Activated CD4-positive, alpha-beta T cell treated with anti-CD3 and anti-CD28 coated beads, Interleukin-2, amount 50 U/mL, for 48 hours (primary cell): ENCODE data around the gene PRKG1.
"Not testable (repeated sequence)": the region's sequence is repeated elsewhere in the genome, so short reads cannot be mapped to it uniquely, and the experiment has no call there.

Experiments used
- DNase-seq, 2 experiments: peaks; one replicate each; pipeline ENCODE4 v3.0.0-alpha.2; 2020

Gene PRKG1

GRCh38 chr10:51547941-51548340 lies 473.7 kb downstream of the PRKG1 start:
- no peak for DNase-seq

DNA sequence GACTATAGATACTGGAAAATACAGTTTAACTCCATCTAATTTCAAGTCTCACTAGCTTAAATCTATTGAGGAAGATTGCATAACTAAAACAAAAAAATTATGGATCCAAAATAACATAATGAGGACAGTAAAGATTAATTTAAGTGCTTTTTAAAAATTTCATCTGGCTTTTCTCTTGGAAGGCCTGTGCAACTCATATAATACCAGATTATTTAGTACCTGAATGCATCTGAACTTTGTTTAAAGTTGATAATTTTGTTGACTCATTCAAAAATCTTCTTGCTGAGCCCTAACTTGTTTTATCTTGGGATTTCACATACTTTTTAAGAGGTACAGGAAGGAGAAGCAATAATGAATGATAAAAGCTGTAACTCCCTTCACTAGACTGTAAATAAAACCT lies 478.6 kb downstream of the PRKG1 start:
- DNase-seq: no peak

DNA sequence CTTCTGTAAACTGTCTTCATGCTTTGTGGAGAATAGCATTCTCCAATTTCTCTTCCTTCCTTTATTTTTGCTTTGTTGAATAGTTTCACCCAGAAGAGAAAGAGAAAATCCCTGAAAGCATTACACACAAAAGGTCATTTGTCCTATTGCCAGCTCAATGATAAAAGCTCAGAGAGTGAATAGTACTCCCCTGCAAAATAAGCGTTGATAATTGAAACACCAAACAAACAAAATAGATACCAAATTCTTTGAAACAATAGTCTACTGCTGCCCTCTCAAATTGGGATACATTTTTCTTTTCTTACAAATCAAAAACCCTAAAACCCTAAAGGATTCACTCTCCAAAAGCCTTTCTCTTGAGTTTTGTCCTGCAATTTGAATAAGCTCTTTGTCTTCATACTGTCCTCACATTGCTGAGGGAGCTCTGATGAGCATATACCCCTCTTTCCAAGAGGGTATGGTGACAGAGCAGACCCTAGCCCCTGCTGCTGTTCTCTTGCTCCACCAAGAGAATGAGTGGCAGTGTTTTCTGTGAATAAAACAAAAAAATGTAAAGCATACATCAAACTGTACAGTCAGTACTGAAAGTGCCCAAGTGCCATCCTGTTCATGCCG lies 490.7 kb downstream of the PRKG1 start:
- DNase-seq: no peak

DNA sequence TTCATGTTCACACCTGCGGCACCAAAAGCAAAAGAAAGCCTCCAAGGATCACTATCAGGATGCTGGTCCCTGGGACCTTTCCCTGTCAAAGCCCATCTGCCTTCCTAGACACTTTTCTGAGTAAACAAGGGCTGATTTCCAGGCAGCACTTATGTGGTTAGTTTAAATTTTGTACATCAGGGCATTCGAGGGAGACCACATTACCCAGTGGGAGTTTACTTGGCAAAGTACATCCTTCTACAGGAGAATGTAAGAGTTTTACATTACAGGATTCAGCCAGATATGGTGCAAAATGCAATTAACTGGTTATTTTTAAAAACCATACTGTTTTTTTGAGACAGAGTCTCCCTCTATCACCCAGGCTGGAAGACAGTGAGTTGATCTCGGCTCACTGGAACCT lies 493.0 kb downstream of the PRKG1 start:
- DNase-seq: no peak

DNA sequence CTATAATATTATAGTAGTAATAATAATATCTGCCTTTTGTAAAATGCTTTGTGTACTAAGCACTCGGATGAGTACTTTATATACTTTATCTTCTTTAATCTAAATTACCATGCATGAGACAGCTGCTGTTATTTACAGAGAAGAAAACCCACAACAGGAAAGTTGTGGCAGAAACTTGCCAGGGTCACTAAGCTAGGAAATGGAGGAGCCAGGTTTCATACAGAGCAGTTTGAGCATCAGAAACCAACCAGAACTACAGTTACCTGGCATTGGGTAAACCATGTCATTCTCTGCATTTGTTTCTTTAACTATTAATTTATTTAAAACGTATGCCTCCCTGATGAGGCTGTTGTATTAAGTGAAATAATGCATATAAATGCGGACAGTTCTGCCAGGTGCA lies 495.2 kb downstream of the PRKG1 start:
- DNase-seq: no peak

- no peak for DNase-seq
Measured at GRCh38 chr10:51574248-51575048, 500.2 kb downstream of the PRKG1 start.

DNA sequence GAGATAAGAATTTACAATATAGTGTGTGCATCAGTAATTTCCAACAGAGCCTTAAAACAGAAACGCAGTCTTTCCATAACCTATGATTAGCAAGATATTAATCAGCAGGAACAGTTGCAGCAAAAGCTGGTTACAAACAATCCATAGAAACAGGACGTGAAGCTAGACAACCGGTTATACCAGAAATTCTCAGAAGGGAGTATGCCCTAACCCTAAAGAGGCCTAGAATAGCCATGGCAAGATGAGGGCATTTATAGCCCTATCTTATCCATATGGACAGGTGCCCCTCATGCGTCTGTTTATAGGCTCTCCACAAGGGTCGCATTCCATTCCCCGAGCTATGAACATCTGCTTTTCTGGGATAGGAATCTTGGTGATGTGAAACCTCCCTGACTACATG lies 506.9 kb downstream of the PRKG1 start:
- not testable (repeated sequence) for DNase-seq

DNA sequence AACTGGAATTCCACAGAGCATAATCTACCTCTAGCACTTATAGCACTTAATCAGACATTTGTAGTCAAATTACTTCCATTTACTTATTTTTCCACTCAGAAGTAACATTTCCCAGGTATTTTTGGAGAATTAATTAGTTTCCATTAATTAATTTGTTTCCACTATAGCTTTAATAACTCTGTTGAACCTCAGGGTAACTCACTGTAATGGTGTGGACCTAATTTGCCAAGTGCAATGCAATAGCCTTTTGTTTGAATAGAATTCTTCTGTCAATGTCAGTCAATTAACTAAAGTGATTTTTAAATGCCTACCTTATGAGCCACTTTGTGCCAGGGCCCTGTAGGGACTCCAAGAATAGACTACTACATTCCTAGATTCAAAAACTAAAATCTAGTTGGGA lies 509.7 kb downstream of the PRKG1 start:
- no peak for DNase-seq

DNA sequence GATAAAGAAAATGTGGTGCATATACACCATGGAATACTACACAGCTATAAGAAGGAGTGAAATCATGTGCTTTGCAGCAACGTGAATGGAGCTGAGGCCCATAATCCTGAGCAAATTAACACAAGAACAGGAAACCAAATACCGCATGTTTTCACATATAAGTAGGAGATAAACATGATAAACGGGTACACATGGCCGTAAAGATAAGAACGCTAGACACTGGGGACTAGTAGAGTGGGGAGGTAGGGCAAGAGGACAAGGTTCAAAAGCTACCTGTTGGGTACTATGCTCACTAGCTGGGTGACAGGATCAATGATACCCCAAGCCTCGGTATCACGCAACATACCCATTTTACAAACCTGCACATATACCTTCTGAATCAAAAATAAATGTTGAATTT lies 511.5 kb downstream of the PRKG1 start:
- DNase-seq: no peak

GRCh38 chr10:51588984-51589383 lies 514.7 kb downstream of the PRKG1 start:
- DNase-seq: no peak

DNA sequence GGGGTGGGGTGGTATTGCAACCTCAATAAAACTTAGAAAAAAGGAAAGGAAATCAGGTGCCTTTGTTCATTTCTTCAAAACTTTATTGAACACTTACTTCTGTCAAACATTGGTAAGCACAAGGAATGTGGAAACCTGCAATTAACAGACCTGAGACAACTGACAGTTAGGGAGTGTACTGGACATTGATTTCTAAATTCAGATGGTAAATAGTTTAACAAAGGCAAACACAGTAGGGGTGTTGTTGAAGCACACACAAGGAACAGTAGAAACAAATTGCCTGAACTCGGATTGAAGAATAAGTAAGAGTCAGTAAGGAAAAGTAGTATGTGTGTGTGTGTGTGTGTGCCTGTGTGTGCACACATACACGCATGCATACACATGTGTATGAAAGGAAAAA lies 516.5 kb downstream of the PRKG1 start:
- DNase-seq: no peak

DNA sequence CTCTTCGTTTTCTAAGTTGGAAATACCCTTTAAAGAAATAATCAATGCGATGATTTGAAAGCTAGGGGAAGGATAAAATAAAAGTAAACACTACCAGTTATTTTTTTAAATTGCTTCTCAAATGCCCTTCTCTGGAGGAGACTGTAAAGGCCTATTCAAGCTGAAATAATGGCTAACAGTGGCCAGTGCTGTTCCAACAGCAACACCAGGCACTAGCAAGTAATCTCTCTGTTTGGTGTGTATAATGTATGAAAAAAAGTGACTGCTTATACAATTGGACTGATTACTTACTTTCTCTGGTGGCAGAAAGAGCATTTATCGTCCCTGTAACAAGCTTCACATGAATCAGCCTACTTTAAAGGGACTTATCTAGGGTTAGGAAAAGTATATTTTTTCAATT lies 522.4 kb downstream of the PRKG1 start:
- DNase-seq: no peak

DNA sequence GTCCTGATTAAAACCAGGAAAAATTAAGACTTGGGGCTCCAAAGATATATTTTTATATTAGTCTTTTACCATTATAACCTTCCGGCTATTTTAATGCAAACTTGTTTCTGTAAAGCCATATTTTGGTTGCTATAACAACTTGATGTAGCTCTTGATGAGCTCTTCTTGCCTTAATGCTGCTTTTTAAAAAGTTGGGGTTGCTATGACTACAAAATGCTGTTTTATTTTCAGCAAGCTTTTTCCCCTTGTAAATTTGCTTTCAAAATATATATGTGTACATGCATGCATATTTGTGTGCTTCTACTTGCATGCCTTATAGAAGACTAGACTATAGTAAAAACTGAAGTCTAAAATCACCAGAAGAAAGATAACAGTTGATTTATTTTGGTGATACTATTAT lies 525.4 kb downstream of the PRKG1 start:
- DNase-seq: no peak

- no peak for DNase-seq
Measured at GRCh38 chr10:51602326-51602725, 528.0 kb downstream of the PRKG1 start.

GRCh38 chr10:51604579-51604978 lies 530.3 kb downstream of the PRKG1 start:
- no peak for DNase-seq

GRCh38 chr10:51606825-51607462 lies 532.7 kb downstream of the PRKG1 start:
- DNase-seq: no peak

- no peak for DNase-seq
Measured at GRCh38 chr10:51607463-51607835, 533.2 kb downstream of the PRKG1 start.

- no peak for DNase-seq
Measured at GRCh38 chr10:51608211-51608610, 533.9 kb downstream of the PRKG1 start.

GRCh38 chr10:51615764-51616298 lies 541.5 kb downstream of the PRKG1 start:
- DNase-seq: no peak

DNA sequence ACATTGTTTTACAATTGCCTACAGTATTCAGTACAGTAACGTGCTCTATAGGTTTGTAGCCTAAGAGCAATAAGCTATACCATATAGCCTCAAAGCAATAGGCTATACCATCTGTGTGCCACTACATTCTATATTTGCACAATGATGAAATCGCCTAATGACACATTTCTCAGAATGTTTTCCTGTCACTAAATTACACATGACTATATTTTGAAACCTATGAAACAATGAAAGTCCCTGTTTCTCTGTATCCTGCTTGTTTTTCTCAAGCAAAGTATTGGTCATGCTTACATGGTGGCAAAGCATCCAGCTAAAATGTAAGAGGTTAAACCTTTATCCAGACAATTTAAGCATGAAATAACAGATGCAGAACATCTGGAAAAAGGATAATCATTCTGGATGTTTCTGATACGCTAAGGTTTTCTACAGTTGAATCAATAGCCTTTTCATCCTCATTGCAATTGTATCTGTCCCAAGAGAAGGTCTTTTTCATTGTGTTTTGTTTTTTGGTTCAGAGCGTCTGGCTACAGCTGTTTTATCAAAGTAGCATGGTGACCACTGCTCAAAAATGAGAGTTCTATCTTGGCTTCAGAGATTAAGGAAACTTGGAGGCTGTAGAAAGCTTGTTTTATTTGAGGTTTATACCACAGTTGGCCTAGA lies 543.4 kb downstream of the PRKG1 start:
- no peak for DNase-seq

DNA sequence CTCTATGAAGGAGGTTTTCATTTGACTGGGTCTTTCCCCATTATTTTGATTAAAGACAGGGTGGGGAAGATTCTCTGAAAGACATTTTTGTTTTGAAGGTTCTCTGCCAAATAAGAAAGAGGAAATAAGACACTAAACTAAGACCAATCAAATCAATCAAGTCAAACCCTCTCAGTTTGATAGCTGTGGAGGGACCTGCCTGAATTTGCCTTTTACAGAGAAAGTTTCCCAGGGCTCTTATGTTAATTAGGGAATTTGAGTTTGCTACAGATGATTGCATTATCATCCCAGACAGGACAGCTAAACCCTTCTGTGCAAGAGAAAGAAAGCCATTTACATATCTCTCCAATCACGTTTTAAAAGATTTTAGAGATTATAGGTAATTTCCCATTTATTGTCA lies 545.1 kb downstream of the PRKG1 start:
- no peak for DNase-seq

DNA sequence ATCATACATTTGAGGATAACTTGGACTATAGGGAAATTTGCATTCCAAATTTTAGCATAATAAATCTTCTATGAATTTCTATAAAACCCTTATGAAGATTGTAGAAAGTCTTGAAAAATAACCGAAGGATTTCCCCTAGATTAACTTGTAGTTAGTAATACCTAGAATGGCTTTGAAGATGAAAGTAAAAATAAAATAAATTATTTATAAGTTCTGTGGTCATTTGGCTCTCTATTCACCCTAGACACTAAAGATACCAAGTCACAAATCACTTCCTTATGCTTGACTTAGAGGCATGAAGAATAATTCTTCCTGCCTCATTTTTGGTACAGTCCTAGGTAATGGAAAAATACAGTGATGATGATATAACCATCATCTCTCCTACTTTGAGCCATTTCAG lies 545.8 kb downstream of the PRKG1 start:
- DNase-seq: no peak

- DNase-seq: no peak
Measured at GRCh38 chr10:51624013-51624412, 549.7 kb downstream of the PRKG1 start.
